H1 (cell line): ENCODE results near the gene RPL19. TPM values are rescaled to one million over a fixed set of nuclear protein-coding genes. Genes with fewer than 3 reads are reported as not detected.

Experiments
- CTCF ChIA-PET: fragments of 300-600 bp; sonication (Branson Sonifier 250); formaldehyde crosslinking; loops from one replicate; lab custom pipeline; 2021; ENCODE audit not compliant: partially characterized antibody; lab: Charles Lee
- POLR2A ChIA-PET: fragments of 300-600 bp; sonication (Branson Sonifier 250); formaldehyde crosslinking; loops from one replicate; lab custom pipeline; 2021; ENCODE audit warnings: inconsistent platforms; ENCODE audit not compliant: partially characterized antibody; lab: Charles Lee
- DNase-seq, 2 experiments: peaks; one replicate each; pipeline versions ENCODE4 v3.0.0 to v3.0.0-alpha.2; 2010 to 2022; ENCODE audit warnings: low spot score in 2 of 2, low read depth in 1 of 2, mixed read lengths in 1 of 2
- FAIRE-seq: peaks from 2 replicates; lab custom pipeline; 2011; peaks lifted over from hg19 to GRCh38; lab: Jason Lieb, UNC
- H2AFZ ChIP-seq: 2 replicates; pipeline ENCODE4 v1.8.1; 2012; ENCODE audit warnings: low read length, inconsistent platforms
- H2AK5ac ChIP-seq: 2 replicates; pipeline ENCODE4 v1.6.1; 2013; ENCODE audit warnings: low read depth, low read length
- H2BK120ac ChIP-seq: replicated peaks from 2 replicates; pipeline ENCODE3; 2013; ENCODE audit warnings: low read depth, low read length, inconsistent platforms
- H2BK12ac ChIP-seq: 2 replicates; pipeline ENCODE4 v1.6.1; 2013; ENCODE audit warnings: low read depth, low read length
- H2BK15ac ChIP-seq: 2 replicates; pipeline ENCODE4 v1.6.1; 2013; ENCODE audit warnings: low read length
- H2BK20ac ChIP-seq: 2 replicates; pipeline ENCODE4 v1.6.1; 2013; ENCODE audit warnings: low read length
- H2BK5ac ChIP-seq: 2 replicates; pipeline ENCODE4 v1.6.1; 2013; ENCODE audit warnings: low read depth, low read length
- H3K14ac ChIP-seq: 2 replicates; pipeline ENCODE4 v1.6.1; 2013; ENCODE audit warnings: inconsistent platforms; ENCODE audit not compliant: insufficient read length
- H3K18ac ChIP-seq: 2 replicates; pipeline ENCODE4 v1.6.1; 2013; ENCODE audit warnings: low read length; ENCODE audit errors: extremely low read depth
- H3K23ac ChIP-seq: 2 replicates; pipeline ENCODE4 v1.6.1; 2013; ENCODE audit warnings: inconsistent platforms; ENCODE audit not compliant: insufficient read length
- H3K23me2 ChIP-seq: 2 replicates; pipeline ENCODE4 v1.6.1; 2013; ENCODE audit warnings: low read depth, low read length
- H3K27ac ChIP-seq: 2 replicates; pipeline ENCODE4 v1.6.1; 2011; ENCODE audit warnings: low read depth, low read length, inconsistent platforms
- H3K27me3 ChIP-seq, 4 experiments: replicated peaks in 1 of 4; 1 replicate in 1 of 4; 2 replicates in 3 of 4; pipeline versions ENCODE4 v1.6.1 to v1.8.1; 2011 to 2013; ENCODE audit warnings: low read length in 3 of 4, mild to moderate bottlenecking in 3 of 4, inconsistent platforms in 2 of 4, mixed read lengths in 2 of 4, moderate library complexity in 1 of 4; ENCODE audit not compliant: control insufficient read depth in 3 of 4, insufficient read depth in 3 of 4; ENCODE audit errors: extremely low read depth in 1 of 4
- H3K36me3 ChIP-seq, 4 experiments: 2 replicates each; pipeline versions ENCODE4 v1.6.1 to v1.8.1; 2011 to 2013; ENCODE audit warnings: mild to moderate bottlenecking in 4 of 4, low read length in 3 of 4, moderate library complexity in 2 of 4, control low read depth in 1 of 4, inconsistent platforms in 1 of 4; ENCODE audit not compliant: insufficient read depth in 4 of 4, control insufficient read depth in 2 of 4
- H3K4ac ChIP-seq: replicated peaks from 2 replicates; pipeline ENCODE3; 2013; ENCODE audit warnings: low read length, low read depth, mixed read lengths, inconsistent platforms; ENCODE audit not compliant: insufficient read length
- H3K4me1 ChIP-seq, 4 experiments: replicated peaks in 1 of 4; 1 replicate in 1 of 4; 2 replicates in 3 of 4; pipeline versions ENCODE4 v1.6.1 to v1.8.1; 2011 to 2013; ENCODE audit warnings: low read length in 3 of 4, inconsistent platforms in 2 of 4, mixed read lengths in 1 of 4; ENCODE audit not compliant: insufficient read depth in 4 of 4, control insufficient read depth in 3 of 4
- H3K4me2 ChIP-seq, 2 experiments: 2 replicates each; pipeline versions ENCODE4 v1.6.1 to v1.8.1; 2011 to 2013; ENCODE audit warnings: low read depth in 2 of 2, low read length in 2 of 2, control low read depth in 1 of 2, inconsistent platforms in 1 of 2, mild to moderate bottlenecking in 1 of 2; ENCODE audit not compliant: insufficient read depth in 1 of 2
- H3K4me3 ChIP-seq, 4 experiments: fragments of 200-600, 300-600 bp in 1 of 4; sonication (generic), shearing (Covaris generic), sonication (Bioruptor Twin) in 1 of 4; 2 replicates each; pipeline versions ENCODE4 v1.5.1 to v1.8.1; 2011 to 2016; ENCODE audit warnings: low read length in 4 of 4, low read depth in 3 of 4, control low read depth in 2 of 4, inconsistent platforms in 2 of 4, mild to moderate bottlenecking in 2 of 4, mixed read lengths in 1 of 4, moderate library complexity in 1 of 4; ENCODE audit not compliant: insufficient read depth in 2 of 4; ENCODE audit errors: extremely low read depth in 1 of 4
- H3K56ac ChIP-seq: replicated peaks from 2 replicates; pipeline ENCODE3; 2013; ENCODE audit warnings: low read depth, mild to moderate bottlenecking, mixed read lengths, low read length, inconsistent platforms; ENCODE audit not compliant: insufficient read length
- H3K79me1 ChIP-seq: 2 replicates; pipeline ENCODE4 v1.6.1; 2013; ENCODE audit warnings: low read depth, low read length, control low read depth
- H3K79me2 ChIP-seq, 2 experiments: 2 replicates each; pipeline versions ENCODE4 v1.6.1 to v1.8.1; 2012 to 2013; ENCODE audit warnings: low read length in 2 of 2, mild to moderate bottlenecking in 2 of 2, inconsistent platforms in 1 of 2; ENCODE audit not compliant: insufficient read depth in 2 of 2, control insufficient read depth in 1 of 2
- H3K9ac ChIP-seq, 4 experiments: replicated peaks in 1 of 4; 1 replicate in 1 of 4; 2 replicates in 3 of 4; pipeline versions ENCODE4 v1.6.1 to v1.8.1; 2011 to 2013; ENCODE audit warnings: low read depth in 3 of 4, low read length in 3 of 4, control low read depth in 2 of 4, mild to moderate bottlenecking in 2 of 4, moderate library complexity in 2 of 4, inconsistent platforms in 1 of 4; ENCODE audit errors: extremely low read depth in 1 of 4
- H3K9me3 ChIP-seq, 2 experiments: 2 replicates each; pipeline versions ENCODE4 v1.6.1 to v1.8.1; 2012 to 2013; ENCODE audit warnings: mild to moderate bottlenecking in 2 of 2, moderate library complexity in 2 of 2, control low read depth in 1 of 2, inconsistent platforms in 1 of 2, low read depth in 1 of 2, low read length in 1 of 2, mixed read lengths in 1 of 2; ENCODE audit not compliant: insufficient read depth in 2 of 2
- H4K20me1 ChIP-seq, 2 experiments: replicated peaks in 1 of 2; 2 replicates each; pipeline versions ENCODE3 to v1.8.1; 2011 to 2013; ENCODE audit warnings: inconsistent platforms in 2 of 2, low read length in 2 of 2, mild to moderate bottlenecking in 1 of 2; ENCODE audit not compliant: insufficient read depth in 2 of 2, control insufficient read depth in 1 of 2
- H4K5ac ChIP-seq: 2 replicates; pipeline ENCODE4 v1.6.1; 2013; ENCODE audit warnings: low read length, low read depth, mixed read lengths, inconsistent platforms; ENCODE audit not compliant: insufficient read length
- H4K8ac ChIP-seq: 2 replicates; pipeline ENCODE4 v1.8.0; 2013; ENCODE audit warnings: mild to moderate bottlenecking, moderate library complexity, low read length, inconsistent platforms; ENCODE audit not compliant: insufficient read depth; ENCODE audit errors: extremely low read depth
- H4K91ac ChIP-seq: replicated peaks from 2 replicates; pipeline ENCODE3; 2013; ENCODE audit warnings: low read length, mixed read lengths, inconsistent platforms; ENCODE audit not compliant: insufficient read length
- BACH1 ChIP-seq: IDR thresholded peaks from 2 replicates; pipeline ENCODE4 v1.6.1; 2012; ENCODE audit warnings: low read length, improper control_type of control experiment
- CHD1 ChIP-seq: IDR thresholded peaks from 2 replicates; pipeline ENCODE4 v1.6.1; 2012; ENCODE audit warnings: low read depth, low read length, improper control_type of control experiment
- CREB1 ChIP-seq: IDR thresholded peaks from 2 replicates; pipeline ENCODE4 v1.6.1; 2012; ENCODE audit warnings: inconsistent platforms
- EP300 ChIP-seq, 2 experiments: IDR thresholded peaks; 1 replicate in 1 of 2; 2 replicates in 1 of 2; pipeline ENCODE4 v1.6.1; 2011 to 2012; ENCODE audit warnings: low read depth in 2 of 2, low read length in 2 of 2, mild to moderate bottlenecking in 2 of 2, borderline replicate concordance in 1 of 2, inconsistent platforms in 1 of 2, moderate library complexity in 1 of 2
- KDM4A ChIP-seq: IDR thresholded peaks from one replicate; pipeline ENCODE4 v1.7.1; 2012; ENCODE audit warnings: low read depth, mild to moderate bottlenecking, moderate library complexity, low read length, inconsistent platforms; ENCODE audit not compliant: severe bottlenecking
- NANOG ChIP-seq: IDR thresholded peaks from 2 replicates; pipeline ENCODE4 v1.6.1; 2011; ENCODE audit warnings: low read length, low read depth, mild to moderate bottlenecking, inconsistent platforms; ENCODE audit not compliant: insufficient read depth, poor library complexity, severe bottlenecking
- SAP30 ChIP-seq: fragments of 300-600 bp; sonication (generic); IDR thresholded peaks from 2 replicates; pipeline ENCODE4 v1.7.1; 2012; ENCODE audit warnings: low read length, moderate library complexity, mild to moderate bottlenecking, inconsistent platforms; ENCODE audit not compliant: insufficient read depth, insufficient replicate concordance
- SIN3A ChIP-seq, 2 experiments: IDR thresholded peaks in 1 of 2; conservative IDR thresholded peaks in 1 of 2; 2 replicates each; pipeline ENCODE4 v1.6.1; 2011 to 2012; ENCODE audit warnings: low read length in 2 of 2, improper control_type of control experiment in 1 of 2, low read depth in 1 of 2, mild to moderate bottlenecking in 1 of 2
- SP2 ChIP-seq: IDR thresholded peaks from 2 replicates; pipeline ENCODE4 v1.6.1; 2012; ENCODE audit warnings: mild to moderate bottlenecking, low read length, inconsistent platforms
- TAF1 ChIP-seq: IDR thresholded peaks from 2 replicates; pipeline ENCODE4 v1.6.1; 2011; ENCODE audit warnings: mild to moderate bottlenecking, low read depth, low read length
- WGBS, 2 experiments: shearing (Covaris generic) in 1 of 2; methylation state at CpG; one replicate each; pipeline versions ENCODE4 v1.1.6 to v1.1.7; 2013 to 2015; ENCODE audit warnings: low lambda C conversion rate in 2 of 2, mixed read lengths in 2 of 2, inconsistent platforms in 1 of 2, low coverage in 1 of 2, missing lambda C conversion rate in 1 of 2; ENCODE audit not compliant: insufficient replicate concordance in 2 of 2, insufficient coverage in 1 of 2, insufficient read length in 1 of 2; ENCODE audit errors: extremely low coverage in 1 of 2, missing lambda C conversion rate in 1 of 2; 5-methylcytosine and 5-hydroxymethylcytosine counted together
- polyA plus RNA-seq, 7 experiments: library from polyadenylated mRNA; depleted of rRNA in 3 of 7; stranded (reverse) in 5 of 7; unstranded in 2 of 7; fragments of >200 nt in 5 of 7; fragments of 200-250 nt in 2 of 7; gene quantifications; 1 replicate in 5 of 7; 2 replicates in 1 of 7; 4 replicates in 1 of 7; pipeline versions ENCODE4 v1.2.1 to v1.2.3, GENCODE V29; 2011 to 2013; ENCODE audit warnings: missing spikeins in 2 of 7, mixed read lengths in 2 of 7
- total RNA-seq: library from RNA; stranded (reverse); fragmentation: NEBNext Ultra II Directional; extraction: Animal tissue kit (Norgen Biotek cat#: 25700); gene quantifications from 2 replicates; pipeline ENCODE4 v1.2.1, GENCODE V29; 2021

Gene RPL19
- total and polyA plus RNA-seq, 2 of the 8 experiments (the other 6 are each of a cell fraction or from before 2014, with no cell fraction given) = 2,108 to 2,182 TPM

GRCh38 chr17:39183045-39183444 is 17.0 kb upstream of the RPL19 start:
- no peak overlapping the region for H3K4me3 ChIP-seq
- H3K9me3 ChIP-seq = no peaks in the 10 kb centered on the region
- peaks cover 0 to 17% of the 10 kb centered on the region in 2 experiments for H4K20me1 ChIP-seq
- no peak overlapping the region for H3K18ac ChIP-seq
- DNase-seq = no peak
- no peak overlapping the region for H2BK5ac ChIP-seq
- ChIA-PET CTCF (interaction anchor here (0.7 to 3.7 kb wide), 12 partner anchors 9 to 200 kb away, joined by 3 to 21 read pairs (median 4); no protein-coding TSS in a partner anchor), POLR2A (interaction anchor here (1.4 to 2.2 kb wide), 4 partner anchors 9 to 23 kb away, joined by 3 to 9 read pairs (median 4); partner anchors contain the start of gene RPL19)
- H3K23ac ChIP-seq = no peak overlapping the region
- H2BK120ac ChIP-seq = no peak overlapping the region
- H3K4me2 ChIP-seq = no peak overlapping the region
- H2BK15ac ChIP-seq = no peak overlapping the region
- H3K9ac ChIP-seq = no peak overlapping the region
- H4K8ac ChIP-seq = no peak overlapping the region
- H3K79me1 ChIP-seq = no peaks in the 10 kb centered on the region; the same call in 1 of the 2 replicates
- H2AK5ac ChIP-seq = no peak overlapping the region
- no peak overlapping the region for H4K5ac ChIP-seq
- no peak overlapping the region for H2BK20ac ChIP-seq
- no peak overlapping the region for H3K14ac ChIP-seq
- no peak overlapping the region for H2BK12ac ChIP-seq
- peaks cover 25 to 52% (median 39%) of the 10 kb centered on the region in 4 experiments for H3K36me3 ChIP-seq
- H3K27me3 ChIP-seq = no peaks in the 10 kb centered on the region
- H3K4ac ChIP-seq = no peak overlapping the region
- H2AFZ ChIP-seq = no peak overlapping the region
- H3K56ac ChIP-seq = no peak overlapping the region
- no peaks in the 10 kb centered on the region for H3K23me2 ChIP-seq
- H4K91ac ChIP-seq = no peak overlapping the region
- no peak overlapping the region for H3K27ac ChIP-seq
- no peak for FAIRE-seq
- no peaks in the 10 kb centered on the region for H3K79me2 ChIP-seq
- 90% methylated on average over 5 of the region's 5 CpGs; no CpG with 5 or more reads in 1 of the 2 experiments for WGBS, 2 experiments
- no peaks in the 10 kb centered on the region for H3K4me1 ChIP-seq
- TF ChIP-seq SAP30 (no peak), SP2 (no peak), CHD1 (no peak), BACH1 (no peak), SIN3A (conservative IDR thresholded peaks at IDR 0.05 in 1 of 2, IDR thresholded peaks at IDR 0.05 in 1 of 2; ENCODE audit: low read depth in 1 of 2, low read length in 2 of 2) (no peak), CREB1 (no peak), NANOG (no peak), TAF1 (no peak), KDM4A (no peak), EP300 (IDR thresholded peaks at IDR 0.05; ENCODE audit: borderline replicate concordance in 1 of 2, low read depth in 2 of 2, low read length in 2 of 2) (no peak)
